PFSK-1 (cell line): Measurements from ENCODE around the gene PNMA6E.

Experiments used
- FOXP2 ChIP-seq: optimal IDR thresholded peaks from 2 replicates; pipeline ENCODE3; 2011; ENCODE audit warnings: borderline replicate concordance, control low read depth, inconsistent platforms; ENCODE audit not compliant: insufficient read depth; ENCODE audit errors: extremely low read length, extremely low read depth
- POLR2AphosphoS5 ChIP-seq: IDR thresholded peaks from 2 replicates; pipeline ENCODE4 v1.6.1; 2012; ENCODE audit warnings: low read depth, mild to moderate bottlenecking, control low read depth, low read length, moderate library complexity
- SIN3A ChIP-seq: IDR thresholded peaks from 2 replicates; pipeline ENCODE4 v1.6.1; 2012; ENCODE audit warnings: mild to moderate bottlenecking, low read length, moderate library complexity, borderline replicate concordance; ENCODE audit not compliant: insufficient read depth
- TAF1 ChIP-seq: IDR thresholded peaks from 2 replicates; pipeline ENCODE4 v1.6.1; 2012; ENCODE audit warnings: low read length, control low read depth, borderline replicate concordance; ENCODE audit not compliant: insufficient read depth
- TF ChIP-seq, protein P1 (sequence below), 2 experiments: IDR thresholded peaks; 2 replicates each; pipeline versions ENCODE4 v1.6.1 to v1.8.0; 2011 to 2012; ENCODE audit warnings: low read depth in 2 of 2, low read length in 2 of 2, control low read depth in 1 of 2, inconsistent platforms in 1 of 2, mild to moderate bottlenecking in 1 of 2, moderate library complexity in 1 of 2; ENCODE audit not compliant: insufficient read depth in 1 of 2

The PNMA6E gene

DNA sequence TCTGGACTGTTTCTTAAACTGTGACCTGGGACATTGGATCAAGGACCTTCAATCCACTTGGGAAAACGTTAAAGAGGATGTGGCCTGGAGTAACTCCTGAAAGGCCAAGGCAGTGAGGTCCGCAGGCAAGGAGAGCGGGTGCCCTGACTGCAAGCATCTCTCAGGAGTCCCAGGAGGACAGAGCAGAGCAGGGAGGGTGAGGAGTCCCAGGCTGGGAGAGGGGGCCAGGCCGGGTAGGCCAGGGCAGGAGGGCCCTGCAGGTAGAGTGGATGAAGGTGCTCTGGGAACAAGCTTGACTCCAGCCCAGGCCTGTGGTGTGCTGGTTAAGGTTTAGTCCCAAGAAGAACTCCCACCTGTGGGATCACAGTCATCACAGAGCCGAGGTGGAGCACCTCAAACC lies 13.8 kb downstream of the PNMA6E start:
- TF ChIP-seq FOXP2: no peak
- TF ChIP-seq TAF1: no peak
- no peak for TF ChIP-seq POLR2AphosphoS5
- TF ChIP-seq, protein P1, sequence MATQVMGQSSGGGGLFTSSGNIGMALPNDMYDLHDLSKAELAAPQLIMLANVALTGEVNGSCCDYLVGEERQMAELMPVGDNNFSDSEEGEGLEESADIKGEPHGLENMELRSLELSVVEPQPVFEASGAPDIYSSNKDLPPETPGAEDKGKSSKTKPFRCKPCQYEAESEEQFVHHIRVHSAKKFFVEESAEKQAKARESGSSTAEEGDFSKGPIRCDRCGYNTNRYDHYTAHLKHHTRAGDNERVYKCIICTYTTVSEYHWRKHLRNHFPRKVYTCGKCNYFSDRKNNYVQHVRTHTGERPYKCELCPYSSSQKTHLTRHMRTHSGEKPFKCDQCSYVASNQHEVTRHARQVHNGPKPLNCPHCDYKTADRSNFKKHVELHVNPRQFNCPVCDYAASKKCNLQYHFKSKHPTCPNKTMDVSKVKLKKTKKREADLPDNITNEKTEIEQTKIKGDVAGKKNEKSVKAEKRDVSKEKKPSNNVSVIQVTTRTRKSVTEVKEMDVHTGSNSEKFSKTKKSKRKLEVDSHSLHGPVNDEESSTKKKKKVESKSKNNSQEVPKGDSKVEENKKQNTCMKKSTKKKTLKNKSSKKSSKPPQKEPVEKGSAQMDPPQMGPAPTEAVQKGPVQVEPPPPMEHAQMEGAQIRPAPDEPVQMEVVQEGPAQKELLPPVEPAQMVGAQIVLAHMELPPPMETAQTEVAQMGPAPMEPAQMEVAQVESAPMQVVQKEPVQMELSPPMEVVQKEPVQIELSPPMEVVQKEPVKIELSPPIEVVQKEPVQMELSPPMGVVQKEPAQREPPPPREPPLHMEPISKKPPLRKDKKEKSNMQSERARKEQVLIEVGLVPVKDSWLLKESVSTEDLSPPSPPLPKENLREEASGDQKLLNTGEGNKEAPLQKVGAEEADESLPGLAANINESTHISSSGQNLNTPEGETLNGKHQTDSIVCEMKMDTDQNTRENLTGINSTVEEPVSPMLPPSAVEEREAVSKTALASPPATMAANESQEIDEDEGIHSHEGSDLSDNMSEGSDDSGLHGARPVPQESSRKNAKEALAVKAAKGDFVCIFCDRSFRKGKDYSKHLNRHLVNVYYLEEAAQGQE (IDR thresholded peaks at IDR 0.05; ENCODE audit: insufficient read depth in 1 of 2, low read depth in 2 of 2, low read length in 2 of 2): no peak
- TF ChIP-seq SIN3A: no peak

DNA sequence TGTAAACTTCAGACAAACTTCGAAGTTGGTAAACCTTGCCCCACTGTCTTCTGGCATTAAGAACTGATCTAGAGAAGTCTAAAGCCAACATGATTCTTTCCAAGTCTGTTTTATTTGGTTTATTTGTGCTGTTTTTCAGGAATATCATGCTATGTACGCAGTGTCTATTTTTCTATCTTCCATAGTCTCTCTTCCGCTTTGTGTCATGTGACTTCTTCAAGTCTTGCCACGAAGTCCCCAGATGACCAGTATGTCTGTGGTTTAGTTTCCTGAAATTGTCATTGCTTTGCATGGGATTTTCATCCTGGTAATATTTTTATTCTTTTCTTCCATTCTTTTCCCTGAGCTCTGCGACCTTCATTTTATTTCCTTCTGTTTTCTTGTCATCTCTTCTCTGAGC lies 15.1 kb downstream of the PNMA6E start:
- TF ChIP-seq POLR2AphosphoS5 (no peak), TAF1 (no peak), FOXP2 (no peak), SIN3A (no peak)
- TF ChIP-seq, protein P1 (IDR thresholded peaks at IDR 0.05; ENCODE audit: insufficient read depth in 1 of 2, low read depth in 2 of 2, low read length in 2 of 2): no peak

DNA sequence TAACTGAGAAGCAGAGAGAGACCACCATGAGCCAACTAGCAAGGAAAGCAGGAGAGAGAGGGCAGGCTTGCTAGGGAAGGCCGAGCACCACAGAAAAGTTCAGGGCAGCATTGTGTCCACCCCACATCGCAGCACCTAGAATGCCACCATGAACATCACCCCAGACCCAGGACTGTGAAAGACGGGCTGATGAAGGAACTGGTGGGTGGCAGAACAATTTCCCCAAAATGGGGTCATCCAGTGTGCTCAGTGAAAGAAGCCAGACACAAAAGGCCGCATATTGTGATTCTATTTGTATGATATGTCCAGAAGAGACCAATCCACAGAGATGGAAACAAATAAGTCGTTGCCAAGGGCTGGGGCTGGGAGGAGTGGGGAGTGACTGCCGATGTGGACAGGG lies 16.8 kb downstream of the PNMA6E start:
- no peak for TF ChIP-seq SIN3A

DNA sequence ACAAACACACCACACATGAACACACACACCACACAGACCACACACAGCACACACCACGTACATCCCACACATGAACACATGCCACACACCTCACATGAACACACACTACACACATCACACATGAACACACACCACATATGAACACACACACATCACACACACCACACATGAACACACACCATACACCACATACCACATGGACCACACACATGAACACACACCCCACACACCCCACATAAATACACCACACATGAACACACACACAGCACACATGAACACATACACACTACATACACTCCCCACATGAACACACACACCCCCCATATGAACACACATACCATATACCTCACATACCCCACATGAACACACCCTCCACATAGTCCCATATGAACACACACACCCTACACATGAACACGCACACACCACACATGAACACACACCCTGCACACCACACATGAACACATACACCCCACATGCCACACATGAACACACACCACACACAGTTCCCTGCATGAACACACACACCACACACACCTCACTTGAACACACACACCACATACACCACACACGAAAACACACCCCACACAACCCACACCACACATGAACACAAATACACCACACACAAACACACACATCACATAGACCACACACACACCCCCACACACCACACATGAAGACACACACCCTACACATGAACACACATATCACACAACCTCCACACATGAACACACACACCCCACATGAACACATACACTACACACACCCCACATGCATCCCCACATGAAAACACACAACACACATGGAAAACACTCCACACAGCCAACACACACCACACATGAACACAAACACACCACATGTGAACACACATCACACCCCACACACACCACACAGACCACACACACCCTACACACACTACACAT lies 18.3 kb downstream of the PNMA6E start:
- TF ChIP-seq FOXP2 (no peak), SIN3A (no peak), POLR2AphosphoS5 (no peak), TAF1 (no peak)
- TF ChIP-seq, protein P1 (IDR thresholded peaks at IDR 0.05; ENCODE audit: insufficient read depth in 1 of 2, low read depth in 2 of 2, low read length in 2 of 2): no peak

DNA sequence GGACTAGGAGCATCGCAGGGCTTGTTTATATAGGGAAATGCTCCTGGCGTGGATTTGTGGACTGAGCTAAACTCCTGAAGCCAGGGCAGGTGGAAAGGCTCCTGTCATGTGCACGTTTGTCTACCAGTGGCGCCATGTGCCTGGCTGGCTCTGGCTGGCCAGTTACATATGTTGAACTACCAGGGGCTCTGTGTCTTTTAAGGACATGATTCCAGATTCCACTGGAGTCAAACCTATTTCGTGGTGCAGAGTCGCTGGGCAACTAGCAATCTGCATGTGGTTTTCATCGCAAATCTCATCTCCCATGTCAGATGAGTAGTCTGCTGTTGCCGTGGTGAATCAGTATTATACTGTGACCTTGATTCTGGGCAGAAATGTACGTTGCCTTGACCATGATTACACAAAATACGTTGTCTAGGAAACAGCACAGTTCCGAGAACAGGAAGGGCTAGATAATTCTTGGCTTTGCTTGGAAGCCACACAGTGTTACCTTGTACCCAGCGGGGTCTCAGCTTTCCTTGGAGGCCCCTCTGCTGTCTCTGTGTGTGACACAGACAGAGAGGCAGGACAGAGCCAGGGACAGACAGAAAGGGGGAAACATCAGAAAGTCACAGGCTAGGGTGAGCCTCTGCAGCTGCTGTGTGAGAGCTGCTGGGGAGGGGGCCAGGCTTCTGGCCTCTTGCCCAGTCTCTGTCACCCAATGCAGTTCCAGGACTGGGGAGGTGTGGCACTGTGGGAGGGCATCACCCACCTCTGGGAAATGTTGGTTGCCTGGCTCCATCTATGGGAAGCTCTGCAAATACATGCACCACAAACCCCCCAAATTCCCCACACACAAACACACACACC lies 19.2 kb downstream of the PNMA6E start:
- TF ChIP-seq FOXP2 (no peak), SIN3A (no peak), POLR2AphosphoS5 (no peak), TAF1 (no peak)
- TF ChIP-seq, protein P1 (IDR thresholded peaks at IDR 0.05; ENCODE audit: insufficient read depth in 1 of 2, low read depth in 2 of 2, low read length in 2 of 2): no peak
